GM12878 (cell line): ENCODE measurements around the gene GPC3. TPM values are rescaled to one million over a fixed set of nuclear protein-coding genes. Genes with fewer than 3 reads are reported as not detected.

Source experiments
- ATAC-seq: fragments of 200-7000 bp; cut with Tn5 transposase; 3 replicates; pipeline ENCODE4 v1.9.1; 2020; ENCODE audit warnings: mild to moderate bottlenecking, moderate library complexity
- BruUV-seq: library from RNA; stranded (reverse); fragments of 400-500 nt; replicated peaks from 2 replicates; lab custom pipeline; 2021; lab: Mats Ljungman, UMichigan
- CTCF ChIA-PET: fragments of 300-600 bp; sonication (Branson Sonifier 250); formaldehyde crosslinking; extraction: SDS; loops from one replicate; lab custom pipeline; 2021; ENCODE audit warnings: inconsistent platforms; lab: Yijun Ruan, JAX
- POLR2A ChIA-PET: fragments of 350-600 bp; formaldehyde crosslinking; extraction: SDS; loops from one replicate; lab custom pipeline; 2021; ENCODE audit warnings: inconsistent platforms; lab: Charles Lee
- RAD21 ChIA-PET: fragments of 300-600 bp; sonication (Branson Sonifier 250); formaldehyde crosslinking; loops from one replicate; lab custom pipeline; 2023; ENCODE audit warnings: antibody characterized with exemption; ENCODE audit not compliant: unreplicated experiment; lab: Charles Lee
- SMC1A ChIA-PET: fragments of 300-600 bp; sonication (Branson Sonifier 250); formaldehyde crosslinking; loops from one replicate; lab custom pipeline; 2023; ENCODE audit not compliant: unreplicated experiment, uncharacterized antibody; lab: Charles Lee
- DNase-seq: peaks from one replicate; pipeline ENCODE4 v3.0.0-alpha.2; 2011; ENCODE audit warnings: low read depth, low spot score
- FAIRE-seq: peaks from 3 replicates; lab custom pipeline; 2011; peaks lifted over from hg19 to GRCh38; lab: Jason Lieb, UNC
- H2AFZ ChIP-seq: 2 replicates; pipeline ENCODE4 v1.6.0; 2011; ENCODE audit warnings: low read depth, low read length, control low read depth; ENCODE audit not compliant: control insufficient read depth
- H3K27ac ChIP-seq: 2 replicates; pipeline ENCODE4 v1.5.1; 2011; ENCODE audit warnings: control low read depth; ENCODE audit not compliant: control insufficient read depth, insufficient read depth
- H3K27me3 ChIP-seq, 2 experiments: replicated peaks in 1 of 2; 2 replicates each; pipeline versions ENCODE4 v1.6.0 to v1.6.1; 2011; ENCODE audit warnings: low read length in 1 of 2; ENCODE audit not compliant: control insufficient read depth in 2 of 2, insufficient read depth in 2 of 2
- H3K36me3 ChIP-seq, 2 experiments: 2 replicates each; pipeline ENCODE4 v1.5.1; 2011; ENCODE audit warnings: low read length in 1 of 2; ENCODE audit not compliant: control insufficient read depth in 2 of 2, insufficient read depth in 2 of 2
- H3K4me1 ChIP-seq: 2 replicates; pipeline ENCODE4 v1.6.1; 2011; ENCODE audit warnings: mild to moderate bottlenecking, low read length, moderate library complexity, mixed read lengths; ENCODE audit not compliant: control insufficient read depth, insufficient read depth
- H3K4me2 ChIP-seq: 2 replicates; pipeline ENCODE4 v1.6.0; 2011; ENCODE audit warnings: control low read depth; ENCODE audit not compliant: control insufficient read depth, insufficient read depth
- H3K4me3 ChIP-seq: fragments of 200-600 bp; sonication (generic); 2 replicates; pipeline ENCODE4 v1.5.1; 2016
- H3K79me2 ChIP-seq: 2 replicates; pipeline ENCODE4 v1.6.0; 2011; ENCODE audit warnings: low read length; ENCODE audit not compliant: control insufficient read depth, insufficient read depth
- H3K9ac ChIP-seq: 2 replicates; pipeline ENCODE4 v1.8.0; 2011; ENCODE audit warnings: low read length, control low read depth, mixed read lengths; ENCODE audit not compliant: control insufficient read depth, insufficient read depth
- H3K9me3 ChIP-seq: replicated peaks from 3 replicates; pipeline ENCODE4 v1.5.1; 2011; ENCODE audit warnings: mild to moderate bottlenecking, low read length; ENCODE audit not compliant: control insufficient read depth, insufficient read depth
- H4K20me1 ChIP-seq: 2 replicates; pipeline ENCODE4 v1.6.0; 2011; ENCODE audit not compliant: control insufficient read depth, insufficient read depth
- BCL11A ChIP-seq: IDR thresholded peaks from 2 replicates; pipeline ENCODE4 v1.6.1; 2011; ENCODE audit warnings: low read depth, low read length
- CBX3 ChIP-seq: fragments of 200-600 bp; sonication (generic); IDR thresholded peaks from 2 replicates; pipeline ENCODE4 v1.6.1; 2016; ENCODE audit warnings: low read depth, borderline replicate concordance
- DPF2 ChIP-seq: fragments of 450-650 bp; IDR thresholded peaks from 2 replicates; pipeline ENCODE4 v1.6.1; 2017; ENCODE audit warnings: mild to moderate bottlenecking
- MXI1 ChIP-seq: fragments of 150-350 bp; IDR thresholded peaks from 2 replicates; pipeline ENCODE4 v1.6.1; 2011; ENCODE audit warnings: low read depth, mild to moderate bottlenecking, inconsistent platforms, low read length, improper control_type of control experiment
- NBN ChIP-seq: fragments of 450-650 bp; IDR thresholded peaks from 2 replicates; pipeline ENCODE4 v1.6.1; 2016
- POLR2AphosphoS5 ChIP-seq: IDR thresholded peaks from 2 replicates; pipeline ENCODE4 v1.6.1; 2011; ENCODE audit warnings: mild to moderate bottlenecking, low read length, inconsistent platforms
- POU2F2 ChIP-seq: IDR thresholded peaks from 3 replicates; pipeline ENCODE4 v1.6.1; 2011; ENCODE audit warnings: low read depth, mild to moderate bottlenecking, low read length, borderline replicate concordance
- RAD51 ChIP-seq: fragments of 450-650 bp; IDR thresholded peaks from 2 replicates; pipeline ENCODE4 v1.6.1; 2016; ENCODE audit warnings: moderate library complexity, mild to moderate bottlenecking, inconsistent platforms
- SMAD1 ChIP-seq: fragments of 450-650 bp; IDR thresholded peaks from 2 replicates; pipeline ENCODE4 v1.6.1; 2018; ENCODE audit warnings: mild to moderate bottlenecking, low read depth; ENCODE audit not compliant: partially characterized antibody
- SMAD5 ChIP-seq: IDR thresholded peaks from 2 replicates; pipeline ENCODE4 v1.6.1; 2016; ENCODE audit warnings: antibody characterized with exemption, low read depth
- TBL1XR1 ChIP-seq: IDR thresholded peaks from 2 replicates; pipeline ENCODE4 v1.6.1; 2012; ENCODE audit warnings: low read depth, low read length, improper control_type of control experiment
- TCF3 ChIP-seq: IDR thresholded peaks from 2 replicates; pipeline ENCODE4 v1.6.1; 2012; ENCODE audit warnings: low read depth, mild to moderate bottlenecking, low read length, borderline replicate concordance; ENCODE audit not compliant: insufficient read depth
- ZNF274 ChIP-seq: IDR thresholded peaks from one replicate; pipeline ENCODE4 v1.8.0; 2011; ENCODE audit not compliant: insufficient read length, insufficient read depth
- WGBS: methylation state at CpG from one replicate; pipeline ENCODE4 v1.1.6; 2016; ENCODE audit warnings: low lambda C conversion rate; ENCODE audit not compliant: insufficient replicate concordance, insufficient coverage; ENCODE audit errors: missing lambda C conversion rate; 5-methylcytosine and 5-hydroxymethylcytosine counted together
- in situ Hi-C: fragments of 300-500 bp; cut with MboI; formaldehyde crosslinking; loops from 9 replicates; pipeline ENCODE4 v1.14.3; 2018; ENCODE audit warnings: mixed read lengths
- intact Hi-C: fragments of 100-400 bp; cut with micrococcal nuclease; formaldehyde crosslinking; loops from one replicate; pipeline ENCODE4 v1.14.2; 2022; ENCODE audit not compliant: unreplicated experiment
- polyA plus RNA-seq, 11 experiments: library from polyadenylated mRNA; depleted of rRNA in 4 of 11; unstranded in 6 of 11; stranded (reverse) in 5 of 11; fragments of >200 nt; fragmentation: Nextera tagmentation in 4 of 11; fragmentation: Illumina TruSeq in 1 of 11; extraction: Ambion mirVana in 4 of 11; extraction: Trizol in 1 of 11; gene quantifications; 1 replicate in 1 of 11; 2 replicates in 10 of 11; pipeline versions ENCODE4 v1.2.1 to v1.2.3, GENCODE V29; 2011 to 2016; ENCODE audit warnings: inconsistent platforms in 2 of 11, missing spikeins in 2 of 11, low read depth in 1 of 11
- total RNA-seq, 4 experiments: library from RNA; depleted of rRNA in 3 of 4; stranded (reverse); fragments of >200 nt in 3 of 4; fragmentation: Illumina TruSeq in 1 of 4; extraction: Trizol in 1 of 4; gene quantifications; 2 replicates each; pipeline versions ENCODE4 v1.2.1 to v1.2.3, GENCODE V29; 2013 to 2021
- TF ChIP-seq, protein P1 (sequence below): IDR thresholded peaks from 2 replicates; pipeline ENCODE4 v1.6.1; 2012; ENCODE audit warnings: low read depth, low read length, improper control_type of control experiment
- TF ChIP-seq, protein P2 (sequence below): fragments of 450-650 bp; IDR thresholded peaks from 2 replicates; pipeline ENCODE4 v1.6.1; 2018; ENCODE audit warnings: borderline replicate concordance, mild to moderate bottlenecking; ENCODE audit not compliant: partially characterized antibody
- TF ChIP-seq, protein P3 (sequence below): IDR thresholded peaks from 2 replicates; pipeline ENCODE4 v1.6.1; 2011; ENCODE audit warnings: mild to moderate bottlenecking, low read depth, low read length, moderate library complexity; ENCODE audit not compliant: insufficient replicate concordance

Gene GPC3
- total and polyA plus RNA-seq, 10 of the 15 experiments (the other 5 are each of a cell fraction or from before 2014, with no cell fraction given): 0.09 to 0.82 TPM; not detected in 8

DNA sequence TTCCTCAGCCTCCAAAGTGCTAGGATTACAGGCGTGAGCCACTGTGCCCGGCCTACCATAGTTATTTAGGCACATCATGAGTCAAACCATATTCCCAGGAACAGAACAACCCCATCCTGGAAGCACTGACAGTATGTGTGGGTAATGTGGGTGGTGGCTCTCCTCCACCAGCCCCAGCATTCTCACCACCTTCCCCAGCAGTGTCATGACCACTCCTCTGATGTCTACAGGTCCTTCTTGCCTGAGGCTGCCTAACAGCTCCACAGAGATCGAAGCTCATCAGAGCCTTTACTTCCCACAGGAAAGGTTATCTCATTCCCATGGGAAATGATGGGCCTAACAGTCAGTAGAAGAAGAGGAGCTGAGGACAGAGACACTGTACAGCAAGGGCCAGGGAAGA, 440.6 kb downstream of the GPC3 start:
- RAD21 ChIA-PET: no interaction called here
- 2% methylated on average over 3 of the region's 3 CpGs for WGBS
- Histone ChIP-seq H3K4me2 (no peak overlapping the region), H3K4me1 (no peaks in the 10 kb centered on the region), H3K79me2 (no peaks in the 10 kb centered on the region), H3K36me3 (no peaks in the 10 kb centered on the region), H3K4me3 (no peak overlapping the region), H4K20me1 (no peaks in the 10 kb centered on the region), H2AFZ (no peak overlapping the region), H3K27me3 (no peaks in the 10 kb centered on the region), H3K9me3 (no peaks in the 10 kb centered on the region), H3K27ac (no peak overlapping the region), H3K9ac (no peak overlapping the region)
- POLR2A ChIA-PET: no interaction called here
- CTCF ChIA-PET: no interaction called here
- no peak for TF ChIP-seq DPF2
- TF ChIP-seq TCF3: no peak
- TF ChIP-seq TBL1XR1: no peak
- no peak for TF ChIP-seq RAD51
- TF ChIP-seq, protein P1, sequence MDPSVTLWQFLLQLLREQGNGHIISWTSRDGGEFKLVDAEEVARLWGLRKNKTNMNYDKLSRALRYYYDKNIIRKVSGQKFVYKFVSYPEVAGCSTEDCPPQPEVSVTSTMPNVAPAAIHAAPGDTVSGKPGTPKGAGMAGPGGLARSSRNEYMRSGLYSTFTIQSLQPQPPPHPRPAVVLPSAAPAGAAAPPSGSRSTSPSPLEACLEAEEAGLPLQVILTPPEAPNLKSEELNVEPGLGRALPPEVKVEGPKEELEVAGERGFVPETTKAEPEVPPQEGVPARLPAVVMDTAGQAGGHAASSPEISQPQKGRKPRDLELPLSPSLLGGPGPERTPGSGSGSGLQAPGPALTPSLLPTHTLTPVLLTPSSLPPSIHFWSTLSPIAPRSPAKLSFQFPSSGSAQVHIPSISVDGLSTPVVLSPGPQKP: no peak
- in situ Hi-C loops (no loop called here), intact Hi-C loops (no loop called here)
- FAIRE-seq (no peak), DNase-seq (no peak), ATAC-seq (no peak)
- no TSS peak for BruUV-seq
- SMC1A ChIA-PET: no interaction called here

DNA sequence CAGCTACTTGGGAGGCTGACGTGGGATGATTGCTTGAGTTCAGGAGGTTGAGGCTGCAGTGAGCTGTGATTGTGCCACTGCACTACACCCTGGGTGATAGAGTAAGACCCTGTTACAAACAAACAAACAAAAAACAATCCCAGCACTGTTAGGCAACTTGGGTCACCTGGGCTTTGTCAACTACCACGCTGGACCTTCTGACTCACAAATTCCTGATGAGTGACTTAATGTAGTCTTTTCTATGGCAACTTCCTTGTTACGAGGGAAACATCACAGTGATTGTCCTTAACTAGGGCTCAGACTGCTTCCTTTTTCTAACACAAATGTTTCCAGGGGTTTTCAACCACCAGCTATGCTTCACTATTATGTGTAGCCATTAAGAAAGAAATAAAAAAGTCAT, 441.3 kb downstream of the GPC3 start:
- Histone ChIP-seq H3K4me3 (no peak overlapping the region), H3K4me2 (no peak overlapping the region), H3K9me3 (no peaks in the 10 kb centered on the region), H3K27me3 (no peaks in the 10 kb centered on the region), H4K20me1 (no peaks in the 10 kb centered on the region), H3K27ac (no peak overlapping the region), H3K36me3 (no peaks in the 10 kb centered on the region), H2AFZ (no peak overlapping the region), H3K79me2 (no peaks in the 10 kb centered on the region), H3K9ac (no peak overlapping the region), H3K4me1 (no peaks in the 10 kb centered on the region)
- WGBS: 16% methylated on average over 3 of the region's 3 CpGs
- no peak for DNase-seq
- POLR2A ChIA-PET: no interaction called here
- CTCF ChIA-PET: no interaction called here
- in situ Hi-C loops (no loop called here), intact Hi-C loops (no loop called here)
- no TSS peak for BruUV-seq
- SMC1A ChIA-PET: no interaction called here
- no peak for FAIRE-seq
- ATAC-seq: no peak
- RAD21 ChIA-PET: no interaction called here
- TF ChIP-seq CBX3 (no peak), ZNF274 (no peak), POLR2AphosphoS5 (no peak), MXI1 (no peak), BCL11A (no peak), POU2F2 (no peak), SMAD5 (no peak), SMAD1 (no peak), NBN (no peak)
- TF ChIP-seq, protein P2, sequence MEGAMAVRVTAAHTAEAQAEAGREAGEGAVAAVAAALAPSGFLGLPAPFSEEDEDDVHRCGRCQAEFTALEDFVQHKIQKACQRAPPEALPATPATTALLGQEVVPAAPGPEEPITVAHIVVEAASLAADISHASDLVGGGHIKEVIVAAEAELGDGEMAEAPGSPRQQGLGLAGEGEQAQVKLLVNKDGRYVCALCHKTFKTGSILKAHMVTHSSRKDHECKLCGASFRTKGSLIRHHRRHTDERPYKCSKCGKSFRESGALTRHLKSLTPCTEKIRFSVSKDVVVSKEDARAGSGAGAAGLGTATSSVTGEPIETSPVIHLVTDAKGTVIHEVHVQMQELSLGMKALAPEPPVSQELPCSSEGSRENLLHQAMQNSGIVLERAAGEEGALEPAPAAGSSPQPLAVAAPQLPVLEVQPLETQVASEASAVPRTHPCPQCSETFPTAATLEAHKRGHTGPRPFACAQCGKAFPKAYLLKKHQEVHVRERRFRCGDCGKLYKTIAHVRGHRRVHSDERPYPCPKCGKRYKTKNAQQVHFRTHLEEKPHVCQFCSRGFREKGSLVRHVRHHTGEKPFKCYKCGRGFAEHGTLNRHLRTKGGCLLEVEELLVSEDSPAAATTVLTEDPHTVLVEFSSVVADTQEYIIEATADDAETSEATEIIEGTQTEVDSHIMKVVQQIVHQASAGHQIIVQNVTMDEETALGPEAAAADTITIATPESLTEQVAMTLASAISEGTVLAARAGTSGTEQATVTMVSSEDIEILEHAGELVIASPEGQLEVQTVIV: no peak
- TF ChIP-seq, protein P3, sequence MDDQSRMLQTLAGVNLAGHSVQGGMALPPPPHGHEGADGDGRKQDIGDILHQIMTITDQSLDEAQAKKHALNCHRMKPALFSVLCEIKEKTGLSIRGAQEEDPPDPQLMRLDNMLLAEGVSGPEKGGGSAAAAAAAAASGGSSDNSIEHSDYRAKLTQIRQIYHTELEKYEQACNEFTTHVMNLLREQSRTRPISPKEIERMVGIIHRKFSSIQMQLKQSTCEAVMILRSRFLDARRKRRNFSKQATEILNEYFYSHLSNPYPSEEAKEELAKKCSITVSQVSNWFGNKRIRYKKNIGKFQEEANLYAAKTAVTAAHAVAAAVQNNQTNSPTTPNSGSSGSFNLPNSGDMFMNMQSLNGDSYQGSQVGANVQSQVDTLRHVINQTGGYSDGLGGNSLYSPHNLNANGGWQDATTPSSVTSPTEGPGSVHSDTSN: no peak
